BLaER1 treated with 17β-estradiol and CSF1 and Interleukin-3, amounts not matched to agents 10 nM and 100 nM (cell line): ENCODE results near the gene USP24.

Experiments used
- H3K27ac ChIP-seq, 11 experiments: shearing (Covaris generic); formaldehyde crosslinking; 2 replicates each; pipeline ENCODE4 v1.8.1; 2022
- H3K27me3 ChIP-seq, 11 experiments: shearing (Covaris generic); formaldehyde crosslinking; 2 replicates each; pipeline ENCODE4 v1.8.1; 2022
- H3K36me3 ChIP-seq, 11 experiments: shearing (Covaris generic); formaldehyde crosslinking; 2 replicates each; pipeline ENCODE4 v1.8.1; 2022
- H3K4me1 ChIP-seq, 10 experiments: shearing (Covaris generic); formaldehyde crosslinking; 2 replicates each; pipeline ENCODE4 v1.8.1; 2022
- H3K4me2 ChIP-seq, 11 experiments: shearing (Covaris generic); formaldehyde crosslinking; 2 replicates each; pipeline ENCODE4 v1.8.1; 2022
- H3K4me3 ChIP-seq, 10 experiments: shearing (Covaris generic); formaldehyde crosslinking; 2 replicates each; pipeline ENCODE4 v1.8.1; 2022
- H3K9ac ChIP-seq, 11 experiments: shearing (Covaris generic); formaldehyde crosslinking; 2 replicates each; pipeline ENCODE4 v1.8.1; 2022
- H3K9me3 ChIP-seq, 11 experiments: shearing (Covaris generic); formaldehyde crosslinking; replicated peaks in 1 of 11; 2 replicates each; pipeline ENCODE4 v1.8.1; 2022
- H4K20me1 ChIP-seq, 11 experiments: shearing (Covaris generic); formaldehyde crosslinking; 2 replicates each; pipeline ENCODE4 v1.8.1; 2022
- Cebpa-rat ChIP-seq, 11 experiments: shearing (Covaris generic); IDR thresholded peaks; 2 replicates each; pipeline ENCODE4 v1.8.1; 2022

The USP24 gene

DNA sequence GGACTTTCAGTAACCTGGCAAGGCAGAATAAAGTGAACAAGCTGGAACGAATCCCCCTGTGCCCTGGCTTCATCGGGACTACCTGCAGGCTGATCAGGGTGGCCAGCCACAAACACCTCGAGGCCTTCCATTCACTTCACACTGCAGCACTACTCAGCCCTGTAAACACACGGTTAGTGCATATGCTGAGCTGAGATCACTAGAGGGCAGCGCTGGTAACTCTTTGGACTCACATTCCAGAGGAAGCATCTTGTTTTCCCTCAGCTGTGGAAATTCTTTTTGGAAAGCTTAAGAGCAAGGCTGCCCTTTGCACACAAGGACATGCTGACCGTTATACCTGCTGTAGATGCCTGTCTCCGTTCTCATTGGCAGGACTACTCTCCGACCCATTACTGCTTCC lies 143.7 kb downstream of the USP24 start:
- H3K4me2 ChIP-seq = no peak overlapping the region
- no peaks in the 10 kb centered on the region for H3K4me1 ChIP-seq
- no peak overlapping the region for H3K4me3 ChIP-seq
- no peaks in the 10 kb centered on the region for H3K27me3 ChIP-seq
- H3K9me3 ChIP-seq = no peaks in the 10 kb centered on the region
- H3K9ac ChIP-seq = no peak overlapping the region
- H3K27ac ChIP-seq = no peak overlapping the region
- H3K36me3 ChIP-seq = peaks cover 100% of the 10 kb centered on the region in 11 experiments
- peaks cover 0 to 14% (median 0%) of the 10 kb centered on the region in 11 experiments; a peak in 4 of 22 replicates for H4K20me1 ChIP-seq
- no peak for TF ChIP-seq Cebpa-rat (IDR thresholded peaks at IDR 0.05)

- peaks cover 94 to 100% (median 98%) of the 10 kb centered on the region in 11 experiments for H3K36me3 ChIP-seq
- no peak overlapping the region for H3K9ac ChIP-seq
- TF ChIP-seq Cebpa-rat (IDR thresholded peaks at IDR 0.05) = no peak
- no peak overlapping the region for H3K27ac ChIP-seq
- H3K4me2 ChIP-seq = no peak overlapping the region
- no peak overlapping the region for H3K4me3 ChIP-seq
- no peaks in the 10 kb centered on the region for H3K27me3 ChIP-seq
- peaks cover 0 to 14% (median 0%) of the 10 kb centered on the region in 11 experiments; a peak in 4 of 22 replicates for H4K20me1 ChIP-seq
- H3K9me3 ChIP-seq = no peaks in the 10 kb centered on the region
- H3K4me1 ChIP-seq = no peaks in the 10 kb centered on the region
Observed at GRCh38 chr1:55070293-55071164, 144.6 kb downstream of the USP24 start.

DNA sequence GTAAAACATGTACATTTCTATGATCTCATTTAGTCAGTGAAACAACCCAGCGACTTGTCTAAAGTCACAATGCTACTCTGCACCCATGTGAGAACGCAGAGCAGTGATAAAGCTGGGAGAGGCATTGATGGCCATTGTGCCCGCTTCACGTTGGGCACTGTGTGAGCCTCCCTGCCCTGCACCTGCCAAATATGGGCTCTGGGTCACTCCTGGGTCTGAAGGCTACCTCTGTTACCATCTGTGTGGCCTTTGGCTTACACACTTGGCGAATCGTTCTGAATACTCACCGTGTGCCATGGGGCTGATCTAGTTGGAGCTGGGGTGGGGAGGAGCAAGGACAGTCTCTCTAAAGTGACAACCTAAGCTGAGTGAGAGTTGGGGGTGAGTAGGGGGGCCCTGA lies 145.9 kb downstream of the USP24 start:
- Histone ChIP-seq H3K27ac (no peak overlapping the region), H3K9me3 (no peaks in the 10 kb centered on the region), H3K4me1 (no peaks in the 10 kb centered on the region), H4K20me1 (peaks cover 0 to 23% (median 0%) of the 10 kb centered on the region in 11 experiments; a peak in 7 of 22 replicates), H3K4me3 (no peak overlapping the region), H3K36me3 (peaks cover 82 to 89% (median 86%) of the 10 kb centered on the region in 11 experiments), H3K4me2 (no peak overlapping the region), H3K9ac (no peak overlapping the region), H3K27me3 (no peaks in the 10 kb centered on the region)
- TF ChIP-seq Cebpa-rat (IDR thresholded peaks at IDR 0.05) = no peak

GRCh38 chr1:55068638-55069037 lies 146.5 kb downstream of the USP24 start:
- Histone ChIP-seq H3K4me3 (no peak overlapping the region), H4K20me1 (peaks cover 0 to 26% (median 0%) of the 10 kb centered on the region in 11 experiments; a peak in 7 of 22 replicates), H3K27me3 (no peaks in the 10 kb centered on the region), H3K27ac (no peak overlapping the region), H3K9ac (no peak overlapping the region), H3K36me3 (peaks cover 75 to 82% (median 80%) of the 10 kb centered on the region in 11 experiments), H3K9me3 (no peaks in the 10 kb centered on the region), H3K4me2 (no peak overlapping the region), H3K4me1 (no peaks in the 10 kb centered on the region)
- no peak for TF ChIP-seq Cebpa-rat (IDR thresholded peaks at IDR 0.05)

DNA sequence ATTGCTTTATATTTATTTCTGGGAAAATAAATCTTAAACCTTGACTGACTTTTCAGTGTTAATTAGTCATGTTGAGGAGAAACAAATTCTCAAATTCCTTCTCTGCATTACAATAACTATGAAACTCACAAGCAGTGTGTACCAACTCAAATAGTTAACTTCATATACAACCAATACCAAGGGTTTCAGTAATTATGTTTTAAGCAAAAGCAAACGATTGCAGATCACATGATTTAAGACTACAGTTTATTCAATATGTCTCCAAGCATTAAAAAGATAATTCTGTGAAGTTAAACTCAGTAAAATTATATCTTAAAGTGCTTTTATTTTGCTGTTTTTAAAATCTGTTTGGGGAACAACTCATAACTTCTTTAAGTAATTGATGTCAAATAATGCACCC lies 147.2 kb downstream of the USP24 start:
- Histone ChIP-seq H3K4me3 (no peak overlapping the region), H3K9me3 (no peaks in the 10 kb centered on the region), H4K20me1 (peaks cover 0 to 26% (median 0%) of the 10 kb centered on the region in 11 experiments; a peak in 7 of 22 replicates), H3K4me1 (no peaks in the 10 kb centered on the region), H3K27ac (no peak overlapping the region), H3K4me2 (no peak overlapping the region), H3K27me3 (no peaks in the 10 kb centered on the region), H3K36me3 (peaks cover 68 to 75% (median 72%) of the 10 kb centered on the region in 11 experiments), H3K9ac (no peak overlapping the region)
- TF ChIP-seq Cebpa-rat (IDR thresholded peaks at IDR 0.05) = no peak

GRCh38 chr1:55067022-55067778 lies 148.0 kb downstream of the USP24 start:
- H3K36me3 ChIP-seq = peaks cover 61 to 68% (median 65%) of the 10 kb centered on the region in 11 experiments
- H3K27ac ChIP-seq = no peak overlapping the region
- TF ChIP-seq Cebpa-rat (IDR thresholded peaks at IDR 0.05) = no peak
- no peaks in the 10 kb centered on the region for H3K27me3 ChIP-seq
- no peaks in the 10 kb centered on the region for H3K4me1 ChIP-seq
- no peaks in the 10 kb centered on the region for H3K9me3 ChIP-seq
- no peak overlapping the region for H3K4me3 ChIP-seq
- H3K9ac ChIP-seq = no peak overlapping the region
- no peak overlapping the region for H3K4me2 ChIP-seq
- peaks cover 0 to 26% (median 0%) of the 10 kb centered on the region in 11 experiments; a peak in 7 of 22 replicates for H4K20me1 ChIP-seq

GRCh38 chr1:55065648-55066047 lies 149.5 kb downstream of the USP24 start:
- Histone ChIP-seq H3K27ac (no peak overlapping the region), H3K4me2 (no peak overlapping the region), H3K9ac (no peak overlapping the region), H3K4me1 (no peaks in the 10 kb centered on the region), H3K27me3 (no peaks in the 10 kb centered on the region), H3K4me3 (no peak overlapping the region), H3K9me3 (no peaks in the 10 kb centered on the region), H3K36me3 (peaks cover 45 to 52% (median 50%) of the 10 kb centered on the region in 11 experiments), H4K20me1 (peaks cover 0 to 19% (median 0%) of the 10 kb centered on the region in 11 experiments; a peak in 7 of 22 replicates)
- TF ChIP-seq Cebpa-rat (IDR thresholded peaks at IDR 0.05) = no peak

DNA sequence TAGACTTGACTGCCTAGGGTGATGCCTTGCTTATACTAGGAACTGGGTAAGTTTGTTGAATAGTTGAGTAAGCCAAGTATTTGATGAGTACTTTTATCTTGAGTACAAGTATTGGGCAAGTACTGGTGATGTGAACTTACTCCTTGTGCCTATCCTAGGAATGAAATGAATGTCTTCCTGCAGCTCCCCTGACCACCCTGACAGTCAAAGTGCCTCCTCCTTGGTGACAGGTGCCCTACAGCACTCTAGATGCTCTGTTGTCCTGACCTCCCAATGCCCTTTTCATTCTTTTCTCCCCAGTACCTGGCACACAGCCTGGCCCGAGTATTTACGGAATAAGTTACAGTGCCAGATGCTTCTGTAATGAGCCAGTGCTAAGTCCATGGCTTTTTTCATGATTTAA lies 150.3 kb downstream of the USP24 start:
- no peak for TF ChIP-seq Cebpa-rat (IDR thresholded peaks at IDR 0.05)
- H3K4me3 ChIP-seq = no peak overlapping the region
- no peaks in the 10 kb centered on the region for H3K4me1 ChIP-seq
- H3K27ac ChIP-seq = no peak overlapping the region
- H3K9ac ChIP-seq = no peak overlapping the region
- peaks cover 38 to 44% (median 42%) of the 10 kb centered on the region in 11 experiments for H3K36me3 ChIP-seq
- no peaks in the 10 kb centered on the region for H3K9me3 ChIP-seq
- no peak overlapping the region for H3K4me2 ChIP-seq
- peaks cover 0 to 19% (median 0%) of the 10 kb centered on the region in 11 experiments; a peak in 7 of 22 replicates for H4K20me1 ChIP-seq
- H3K27me3 ChIP-seq = no peaks in the 10 kb centered on the region

GRCh38 chr1:55064071-55064581 lies 151.0 kb downstream of the USP24 start:
- H3K4me2 ChIP-seq = no peak overlapping the region
- H3K36me3 ChIP-seq = peaks cover 30 to 37% (median 34%) of the 10 kb centered on the region in 11 experiments
- H3K4me3 ChIP-seq = no peak overlapping the region
- no peak for TF ChIP-seq Cebpa-rat (IDR thresholded peaks at IDR 0.05)
- no peak overlapping the region for H3K27ac ChIP-seq
- peaks cover 0 to 19% (median 0%) of the 10 kb centered on the region in 11 experiments; a peak in 7 of 22 replicates for H4K20me1 ChIP-seq
- no peak overlapping the region for H3K9ac ChIP-seq
- H3K9me3 ChIP-seq = no peaks in the 10 kb centered on the region
- H3K27me3 ChIP-seq = no peaks in the 10 kb centered on the region
- no peaks in the 10 kb centered on the region for H3K4me1 ChIP-seq
